OCI-LY1 (cell line): ENCODE results near the gene YTHDF2.

Source experiments
- H2AFZ ChIP-seq: fragments of 200-600 bp; sonication (generic), shearing (Covaris generic); 2 replicates; pipeline ENCODE4 v1.6.0; 2014; ENCODE audit warnings: antibody characterized with exemption, mild to moderate bottlenecking, low read length
- H3F3A ChIP-seq: fragments of 200-600 bp; sonication (generic), shearing (Covaris generic); 2 replicates; pipeline ENCODE4 v1.6.0; 2014; ENCODE audit warnings: mild to moderate bottlenecking, antibody characterized with exemption, low read length, moderate library complexity; ENCODE audit not compliant: insufficient read depth
- H3K27ac ChIP-seq: fragments of 200-600 bp; sonication (generic); 2 replicates; pipeline ENCODE4 v1.5.1; 2014; ENCODE audit warnings: low read length, mixed run types, mild to moderate bottlenecking, low read depth; ENCODE audit not compliant: poor library complexity, severe bottlenecking
- H3K27me3 ChIP-seq: fragments of 200-600 bp; sonication (generic); 2 replicates; pipeline ENCODE4 v1.6.0; 2014; ENCODE audit warnings: antibody characterized with exemption, mild to moderate bottlenecking, low read length, moderate library complexity; ENCODE audit not compliant: insufficient read depth
- H3K36me3 ChIP-seq: fragments of 200-600 bp; sonication (generic); 2 replicates; pipeline ENCODE4 v1.6.1; 2014; ENCODE audit warnings: mild to moderate bottlenecking, antibody characterized with exemption, low read length, moderate library complexity, mixed read lengths; ENCODE audit not compliant: insufficient read depth
- H3K4me1 ChIP-seq: fragments of 200-600 bp; sonication (generic); 2 replicates; pipeline ENCODE4 v1.5.1; 2014; ENCODE audit warnings: mild to moderate bottlenecking, low read length, moderate library complexity; ENCODE audit not compliant: insufficient read depth, severe bottlenecking
- H3K4me2 ChIP-seq: fragments of 200-600 bp; sonication (generic), shearing (Covaris generic); 2 replicates; pipeline ENCODE4 v1.6.1; 2014; ENCODE audit warnings: low read length
- H3K4me3 ChIP-seq: fragments of 200-600 bp; sonication (generic); 2 replicates; pipeline ENCODE4 v1.5.1; 2014; ENCODE audit warnings: low read length, low read depth, mild to moderate bottlenecking, mixed read lengths; ENCODE audit not compliant: poor library complexity, severe bottlenecking
- H3K79me2 ChIP-seq: fragments of 200-600 bp; shearing (Covaris generic); 2 replicates; pipeline ENCODE4 v1.6.1; 2016; ENCODE audit warnings: mixed run types, low read length, mixed read lengths; ENCODE audit not compliant: insufficient read depth
- H3K9ac ChIP-seq: fragments of 200-600 bp; sonication (generic), shearing (Covaris generic); 2 replicates; pipeline ENCODE4 v1.6.1; 2014; ENCODE audit warnings: mild to moderate bottlenecking, low read length, mixed read lengths
- H3K9me2 ChIP-seq: fragments of 200-600 bp; sonication (generic), shearing (Covaris generic); 2 replicates; pipeline ENCODE4 v1.6.1; 2014; ENCODE audit warnings: low read depth, mild to moderate bottlenecking, low read length, mixed read lengths
- H3K9me3 ChIP-seq: fragments of 200-600 bp; shearing (Covaris generic); 2 replicates; pipeline ENCODE4 v1.6.1; 2014; ENCODE audit warnings: low read length, mixed read lengths
- H4K20me1 ChIP-seq: fragments of 200-600 bp; sonication (generic), shearing (Covaris generic); 2 replicates; pipeline ENCODE4 v1.6.0; 2016; ENCODE audit warnings: mild to moderate bottlenecking, low read length; ENCODE audit not compliant: insufficient read depth
- CTCF ChIP-seq: fragments of 200-600 bp; sonication (generic), shearing (Covaris generic); IDR thresholded peaks from 2 replicates; pipeline ENCODE4 v1.5.1; 2017; ENCODE audit warnings: mild to moderate bottlenecking, antibody characterized with exemption, low read length, moderate library complexity, mixed read lengths
- EZH2 ChIP-seq: fragments of 200-600 bp; sonication (generic), shearing (Covaris generic); IDR thresholded peaks from 2 replicates; pipeline ENCODE4 v1.8.0; 2017; ENCODE audit warnings: borderline replicate concordance, mixed run types, mild to moderate bottlenecking, antibody characterized with exemption, low read length, moderate library complexity, mixed read lengths

YTHDF2 gene

GRCh38 chr1:28819020-28819419, 82.3 kb downstream of the YTHDF2 start:
- Histone ChIP-seq H3K79me2 (no peaks in the 10 kb centered on the region), H3F3A (no peaks in the 10 kb centered on the region), H3K4me1 (no peaks in the 10 kb centered on the region), H3K4me3 (no peak overlapping the region), H3K9me3 (no peaks in the 10 kb centered on the region), H3K4me2 (no peak overlapping the region), H3K27me3 (0 out of 2 replicates have a peak, but pooled peaks cover 4% of the 10 kb centered on the region), H3K9ac (no peak overlapping the region), H3K36me3 (no peaks in the 10 kb centered on the region), H3K9me2 (no peaks in the 10 kb centered on the region), H2AFZ (no peak overlapping the region), H3K27ac (no peak overlapping the region), H4K20me1 (no peaks in the 10 kb centered on the region)
- TF ChIP-seq EZH2 (no peak), CTCF (no peak)
